Panc1 (cell line): ENCODE data around the gene TAS2R38. TPM values are rescaled to one million over a fixed set of nuclear protein-coding genes. Genes with fewer than 3 reads are reported as not detected.

Experiments
- ATAC-seq: fragments of 200-7000 bp; cut with Tn5 transposase; 2 replicates; pipeline ENCODE4 v1.9.1; 2020; ENCODE audit warnings: mild to moderate bottlenecking, moderate library complexity
- BruUV-seq: library from RNA; stranded (reverse); fragments of 400-500 nt; replicated peaks from 2 replicates; lab custom pipeline; 2021; lab: Mats Ljungman, UMichigan
- CTCF ChIA-PET: fragments of 300-600 bp; sonication (Branson Sonifier 250); formaldehyde crosslinking; loops from one replicate; lab custom pipeline; 2022; ENCODE audit warnings: antibody characterized with exemption; lab: Charles Lee
- POLR2A ChIA-PET: fragments of 300-600 bp; sonication (Branson Sonifier 250); formaldehyde crosslinking; loops from one replicate; lab custom pipeline; 2022; ENCODE audit warnings: antibody characterized with exemption; lab: Charles Lee
- DNase-seq: peaks from one replicate; pipeline ENCODE4 v3.0.0-alpha.2; 2010; ENCODE audit warnings: low read depth, low spot score
- H3K27ac ChIP-seq: 2 replicates; pipeline ENCODE4 v1.5.1; 2011; ENCODE audit warnings: mild to moderate bottlenecking, low read length, inconsistent platforms
- H3K27me3 ChIP-seq: fragments of 200-500 bp; sonication (Bioruptor generic); 2 replicates; pipeline ENCODE4 v1.6.0; 2014; ENCODE audit warnings: low read length, inconsistent platforms; ENCODE audit not compliant: control insufficient read depth, insufficient read depth
- H3K36me3 ChIP-seq: fragments of 200-500 bp; sonication (Bioruptor generic); 2 replicates; pipeline ENCODE4 v1.5.1; 2014; ENCODE audit warnings: inconsistent platforms, mild to moderate bottlenecking, low read length, moderate library complexity; ENCODE audit not compliant: control insufficient read depth, insufficient read depth
- H3K4me1 ChIP-seq: 2 replicates; pipeline ENCODE4 v1.5.1; 2011; ENCODE audit warnings: inconsistent platforms, mild to moderate bottlenecking, low read length, moderate library complexity; ENCODE audit not compliant: control insufficient read depth, insufficient read depth
- H3K4me3 ChIP-seq, 2 experiments: 2 replicates each; pipeline ENCODE4 v1.5.1; 2011 to 2012; ENCODE audit warnings: low read depth in 2 of 2, low read length in 2 of 2, mild to moderate bottlenecking in 2 of 2, inconsistent platforms in 1 of 2, moderate library complexity in 1 of 2
- H3K9me3 ChIP-seq: fragments of 200-500 bp; sonication (Bioruptor generic); 2 replicates; pipeline ENCODE4 v1.5.1; 2014; ENCODE audit warnings: low read depth, mild to moderate bottlenecking, inconsistent platforms, low read length, moderate library complexity; ENCODE audit not compliant: control insufficient read depth, insufficient read depth
- POLR2AphosphoS5 ChIP-seq: IDR thresholded peaks from 2 replicates; pipeline ENCODE4 v1.6.1; 2012; ENCODE audit warnings: mild to moderate bottlenecking, low read depth, low read length, moderate library complexity
- REST ChIP-seq, 2 experiments: IDR thresholded peaks; 2 replicates each; pipeline ENCODE4 v1.6.1; 2011 to 2012; ENCODE audit warnings: low read depth in 2 of 2, control low read depth in 1 of 2, low read length in 1 of 2, mild to moderate bottlenecking in 1 of 2, moderate library complexity in 1 of 2; ENCODE audit not compliant: insufficient read depth in 1 of 2
- SIN3A ChIP-seq: IDR thresholded peaks from 2 replicates; pipeline ENCODE4 v1.6.1; 2012; ENCODE audit warnings: low read depth, mild to moderate bottlenecking, low read length, moderate library complexity, borderline replicate concordance; ENCODE audit not compliant: insufficient read depth
- TCF7L2 ChIP-seq: IDR thresholded peaks from 2 replicates; pipeline ENCODE4 v1.6.1; 2011; ENCODE audit warnings: mild to moderate bottlenecking, low read depth, low read length, inconsistent platforms
- in situ Hi-C: cut with HindIII; loops from 2 replicates; pipeline ENCODE4 v1.10.0; 2016; ENCODE audit warnings: low sequenced_read_pairs, low pct_unique_long_range_greater_than_20kb
- intact Hi-C: fragments of 100-400 bp; cut with micrococcal nuclease; formaldehyde crosslinking; loops from one replicate; pipeline ENCODE4 v1.10.0; 2022; ENCODE audit not compliant: unreplicated experiment
- total RNA-seq: library from RNA; stranded (reverse); gene quantifications from one replicate; pipeline ENCODE4 v1.2.1, GENCODE V29; 2021; ENCODE audit not compliant: unreplicated experiment
- TF ChIP-seq, protein P1 (sequence below): fragments of 450-650 bp; IDR thresholded peaks from 2 replicates; pipeline ENCODE4 v1.5.1; 2017; ENCODE audit warnings: mild to moderate bottlenecking

Gene TAS2R38
- total RNA-seq, 1 experiment from 2014 or later: not detected

GRCh38 chr7:141930211-141930610 is 43.4 kb downstream of the TAS2R38 start:
- Histone ChIP-seq H3K36me3 (no peaks in the 10 kb centered on the region), H3K4me1 (no peaks in the 10 kb centered on the region), H3K4me3 (no peak overlapping the region), H3K27ac (no peak overlapping the region), H3K27me3 (no peaks in the 10 kb centered on the region), H3K9me3 (no peaks in the 10 kb centered on the region)
- CTCF ChIA-PET: no interaction called here
- BruUV-seq: no TSS peak
- TF ChIP-seq, protein P1, sequence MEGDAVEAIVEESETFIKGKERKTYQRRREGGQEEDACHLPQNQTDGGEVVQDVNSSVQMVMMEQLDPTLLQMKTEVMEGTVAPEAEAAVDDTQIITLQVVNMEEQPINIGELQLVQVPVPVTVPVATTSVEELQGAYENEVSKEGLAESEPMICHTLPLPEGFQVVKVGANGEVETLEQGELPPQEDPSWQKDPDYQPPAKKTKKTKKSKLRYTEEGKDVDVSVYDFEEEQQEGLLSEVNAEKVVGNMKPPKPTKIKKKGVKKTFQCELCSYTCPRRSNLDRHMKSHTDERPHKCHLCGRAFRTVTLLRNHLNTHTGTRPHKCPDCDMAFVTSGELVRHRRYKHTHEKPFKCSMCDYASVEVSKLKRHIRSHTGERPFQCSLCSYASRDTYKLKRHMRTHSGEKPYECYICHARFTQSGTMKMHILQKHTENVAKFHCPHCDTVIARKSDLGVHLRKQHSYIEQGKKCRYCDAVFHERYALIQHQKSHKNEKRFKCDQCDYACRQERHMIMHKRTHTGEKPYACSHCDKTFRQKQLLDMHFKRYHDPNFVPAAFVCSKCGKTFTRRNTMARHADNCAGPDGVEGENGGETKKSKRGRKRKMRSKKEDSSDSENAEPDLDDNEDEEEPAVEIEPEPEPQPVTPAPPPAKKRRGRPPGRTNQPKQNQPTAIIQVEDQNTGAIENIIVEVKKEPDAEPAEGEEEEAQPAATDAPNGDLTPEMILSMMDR: no peak
- TF ChIP-seq TCF7L2 (no peak), SIN3A (no peak), POLR2AphosphoS5 (no peak), REST (IDR thresholded peaks at IDR 0.05; ENCODE audit: insufficient read depth in 1 of 2, low read depth in 2 of 2, low read length in 1 of 2) (no peak)
- DNase-seq (no peak), ATAC-seq (no peak)
- in situ Hi-C loops: no loop called here
- POLR2A ChIA-PET: no interaction called here
- intact Hi-C loops: no loop called here

GRCh38 chr7:141928845-141929195 is 44.8 kb downstream of the TAS2R38 start:
- no peak for DNase-seq
- H3K4me1 ChIP-seq: no peaks in the 10 kb centered on the region
- POLR2A ChIA-PET: no interaction called here
- TF ChIP-seq TCF7L2: no peak
- TF ChIP-seq, protein P1: no peak
- no peak for TF ChIP-seq SIN3A
- TF ChIP-seq REST (IDR thresholded peaks at IDR 0.05; ENCODE audit: insufficient read depth in 1 of 2, low read depth in 2 of 2, low read length in 1 of 2): no peak
- no peak for TF ChIP-seq POLR2AphosphoS5
- no peak for ATAC-seq
- intact Hi-C loops (no loop called here), in situ Hi-C loops (no loop called here)
- no peak overlapping the region for H3K4me3 ChIP-seq
- no TSS peak for BruUV-seq
- no peaks in the 10 kb centered on the region for H3K27me3 ChIP-seq
- H3K27ac ChIP-seq: no peak overlapping the region
- H3K9me3 ChIP-seq: no peaks in the 10 kb centered on the region
- no peaks in the 10 kb centered on the region for H3K36me3 ChIP-seq
- CTCF ChIA-PET: no interaction called here
